Stimulated activated CD8-positive, alpha-beta memory T cell treated with anti-CD3 and anti-CD28 coated beads, Interleukin-12 subunit alpha, Interleukin-12 subunit beta, amount 100 ng/mL, for 1 hour (primary cell): ENCODE measurements around the gene ZDHHC14.

Source experiments
- DNase-seq: peaks from one replicate; pipeline ENCODE4 v3.0.0-alpha.2; 2020; ENCODE audit warnings: low read depth

ZDHHC14 gene

DNA sequence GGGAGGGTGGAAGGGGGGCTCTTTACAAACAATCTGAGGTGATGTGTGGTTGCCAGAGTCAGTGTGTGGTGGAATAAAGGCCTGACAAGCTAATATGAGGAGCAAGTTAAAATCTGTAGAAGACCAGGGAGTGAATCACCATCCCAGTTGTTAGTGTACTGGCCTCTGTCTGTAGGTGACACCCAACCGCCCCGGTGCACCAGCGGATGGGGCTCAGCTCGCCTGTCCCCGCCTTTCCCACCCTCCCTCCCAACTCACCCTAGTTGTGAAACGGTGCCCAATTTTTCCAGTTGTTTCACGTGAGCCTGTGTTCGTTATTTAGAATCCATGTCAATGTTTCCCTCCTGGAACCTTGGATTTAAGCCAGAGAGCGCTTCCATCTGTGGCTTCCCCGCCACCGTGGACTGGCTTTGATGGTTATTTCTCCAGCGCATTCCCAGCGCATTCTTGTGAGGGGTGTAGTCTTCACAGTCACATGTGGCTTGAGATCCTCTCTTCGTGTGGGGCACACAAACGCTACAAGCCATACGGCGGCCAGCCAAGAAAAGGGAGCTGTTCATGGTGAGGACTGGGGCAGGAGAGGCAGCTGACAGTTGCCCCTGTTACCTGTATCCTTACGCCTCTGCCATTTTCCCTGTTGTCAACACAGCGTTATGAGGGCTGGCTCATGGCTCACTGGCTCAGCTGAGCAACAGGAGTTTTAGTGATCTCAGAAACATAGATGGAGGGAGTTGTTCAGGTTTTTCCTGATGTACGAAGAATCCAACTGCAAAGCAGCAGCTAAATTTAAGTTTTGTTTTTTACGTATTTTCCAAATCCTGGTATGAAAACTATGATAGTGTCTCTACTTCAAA, 137.6 kb downstream of the ZDHHC14 start:
- DNase-seq, result no peak

DNA sequence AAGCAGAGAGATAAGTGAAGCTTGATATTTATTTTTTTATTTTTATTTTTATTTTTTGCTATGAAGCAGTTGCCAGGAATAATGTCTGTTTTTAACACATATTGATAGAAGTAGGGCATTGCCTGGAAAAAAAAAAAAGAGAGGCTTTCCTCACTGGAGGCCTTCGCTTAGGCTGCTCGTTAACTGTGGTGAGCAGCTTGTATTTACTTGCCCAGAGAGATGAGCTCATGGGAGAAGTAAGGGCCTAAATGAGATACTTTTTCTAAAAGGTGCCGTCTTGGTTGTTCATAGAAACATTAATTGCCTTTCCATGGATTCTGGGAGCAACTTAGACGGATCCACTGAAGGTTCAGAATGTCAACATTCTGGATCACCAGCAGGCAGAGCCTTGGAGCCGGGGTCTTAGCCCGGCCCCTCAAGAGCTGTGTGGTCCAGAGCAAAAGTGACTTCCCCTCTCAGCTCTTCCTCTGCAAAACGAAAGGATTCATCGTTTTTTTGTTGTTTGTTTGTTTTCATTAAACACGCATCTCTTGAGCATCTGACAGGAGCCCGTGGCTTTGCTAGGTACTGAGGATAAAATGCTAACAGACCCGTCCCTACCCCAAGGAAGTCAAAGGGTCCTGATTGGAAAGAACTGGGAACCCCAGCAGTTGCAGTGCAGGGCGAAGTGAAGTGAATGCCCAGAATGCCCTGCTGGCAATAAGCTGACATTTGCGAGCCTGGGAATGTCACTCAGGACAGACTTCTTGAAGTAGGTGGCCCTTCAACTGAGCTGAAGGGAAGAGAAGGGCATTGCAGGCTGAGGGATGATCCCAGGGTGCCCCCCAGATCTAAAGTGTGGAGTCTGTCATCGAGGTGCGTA, 138.5 kb downstream of the ZDHHC14 start:
- DNase-seq, result no peak

DNA sequence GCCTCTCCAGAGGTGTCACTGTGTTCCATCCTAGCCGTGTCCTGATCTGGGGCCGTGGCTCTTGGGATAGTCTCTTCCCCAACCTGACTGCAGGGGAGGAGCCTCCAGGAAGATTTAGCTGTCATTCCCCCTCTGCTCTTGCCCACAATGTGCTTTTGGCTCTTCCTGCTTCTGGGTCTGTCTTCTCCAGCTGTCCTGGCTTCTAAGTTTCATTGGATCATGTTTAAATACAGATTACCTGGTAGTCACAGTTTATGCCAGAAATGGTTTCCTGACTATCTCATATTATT, 139.1 kb downstream of the ZDHHC14 start:
- no peak for DNase-seq

DNA sequence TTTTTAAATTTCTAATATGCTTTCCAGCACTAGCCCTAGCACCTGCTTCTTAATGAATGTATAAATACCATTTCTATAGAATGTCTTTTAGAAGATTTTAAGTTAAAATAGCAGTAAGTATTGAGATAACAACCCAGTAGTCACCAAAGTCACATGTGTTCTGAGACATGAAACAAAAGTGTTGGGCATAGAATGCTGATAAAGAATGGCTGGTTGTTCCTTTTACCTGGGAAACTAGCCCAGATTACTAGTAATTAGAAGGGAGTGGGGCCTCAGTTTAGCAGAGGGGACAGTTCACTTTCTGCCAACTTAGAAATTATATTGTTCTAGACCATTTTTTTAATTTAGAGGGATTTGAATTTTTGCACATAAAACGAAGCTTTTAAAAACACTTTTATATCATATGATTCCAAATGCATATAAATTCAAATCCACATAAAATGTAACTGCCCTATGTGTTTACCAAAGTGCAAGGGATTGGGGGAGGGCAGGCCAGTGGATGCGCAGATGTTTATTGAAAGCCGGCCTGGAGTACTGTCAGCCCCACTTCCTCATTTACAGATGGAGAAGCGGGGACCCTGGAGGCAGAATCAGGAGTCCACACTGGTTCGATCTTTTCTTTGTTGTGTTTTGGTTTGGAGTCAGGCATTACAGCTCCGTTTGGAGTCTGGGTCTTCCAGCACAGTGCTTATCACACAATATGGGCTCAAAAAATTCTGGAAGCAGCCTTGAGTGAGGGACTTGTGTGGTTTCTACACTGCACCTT, 139.8 kb downstream of the ZDHHC14 start:
- no peak for DNase-seq

DNA sequence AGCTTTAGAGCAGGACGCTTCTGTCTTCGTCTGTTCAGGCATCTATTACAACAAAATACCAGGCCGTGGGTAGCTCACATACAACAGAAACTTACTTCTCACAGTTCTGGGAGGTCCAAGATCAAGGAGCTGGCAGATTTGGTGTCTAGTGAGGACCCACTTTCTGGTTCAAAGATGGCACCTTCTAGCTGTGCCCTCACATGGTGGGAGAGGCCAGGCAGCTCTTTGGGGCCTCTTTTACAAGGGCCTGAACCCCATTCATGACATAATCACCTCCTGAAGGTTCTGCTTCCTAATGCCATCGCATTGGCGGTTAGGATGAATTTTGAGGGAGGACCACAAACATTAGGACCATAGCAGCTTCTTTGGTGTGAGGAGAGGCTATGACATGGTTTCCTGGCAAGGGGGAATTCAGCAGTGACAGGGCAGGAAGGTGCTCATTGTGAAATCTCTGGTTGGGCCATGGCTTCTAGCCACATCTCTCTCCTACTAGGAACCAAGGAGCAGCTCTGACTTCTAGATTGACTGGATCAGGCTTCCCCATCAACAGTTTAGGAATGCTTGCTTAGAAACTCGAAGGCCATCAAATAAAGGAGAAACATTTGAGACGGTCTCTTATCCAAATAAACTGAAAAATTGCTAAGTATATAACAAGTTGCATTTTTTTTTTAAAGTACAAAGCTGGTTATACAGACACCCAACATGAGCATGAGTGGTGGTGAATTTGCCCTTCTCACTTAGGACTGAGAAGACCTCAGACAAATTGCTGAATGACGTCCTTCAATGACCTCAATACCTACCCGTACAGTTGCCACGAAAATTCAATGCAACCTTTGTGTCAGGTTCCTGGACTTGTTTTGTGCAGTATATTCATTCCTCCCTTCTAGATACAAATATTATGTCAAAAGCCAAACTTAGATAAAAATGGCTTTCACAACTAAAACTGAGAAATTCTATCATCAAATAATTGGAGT, 140.7 kb downstream of the ZDHHC14 start:
- no peak for DNase-seq

DNA sequence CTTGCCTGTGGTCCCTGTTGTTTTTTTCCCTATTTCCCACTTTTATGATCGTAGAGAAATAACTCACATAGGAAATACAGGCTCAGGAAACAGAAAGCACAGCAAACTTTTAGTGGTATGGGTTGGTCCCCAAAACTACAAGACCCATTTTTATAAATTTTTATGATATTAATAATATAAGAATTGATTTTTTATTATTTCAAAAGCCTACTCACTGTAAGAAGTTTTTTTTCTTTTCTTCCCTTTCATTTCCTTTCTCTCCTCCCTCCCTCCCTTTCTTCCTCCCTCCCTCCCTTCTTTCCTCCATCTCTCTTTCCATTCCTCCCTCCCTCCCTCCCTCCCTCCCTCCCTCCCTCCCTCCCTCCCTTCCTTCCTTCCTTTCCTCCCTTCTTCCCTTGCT, 141.5 kb downstream of the ZDHHC14 start:
- DNase-seq, result no peak

DNA sequence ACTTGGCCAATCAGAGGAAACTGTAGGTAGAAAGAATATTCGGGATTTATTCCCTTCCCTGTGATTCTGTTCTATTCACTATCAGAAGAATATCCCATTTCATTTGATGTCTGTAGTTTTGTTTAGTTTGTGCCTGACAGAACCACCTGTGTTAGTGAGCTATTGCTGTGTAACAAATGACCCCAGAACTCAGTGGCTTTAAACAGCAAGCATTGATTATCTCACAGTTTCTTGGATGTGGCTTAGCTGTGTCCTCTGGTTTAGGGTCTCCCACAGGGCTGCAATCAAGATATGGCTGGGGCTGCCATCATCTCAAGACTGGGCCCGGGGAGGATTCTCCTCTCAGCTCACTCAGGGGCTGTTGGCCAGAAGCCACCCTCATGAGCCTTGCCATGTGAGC, 143.7 kb downstream of the ZDHHC14 start:
- no peak for DNase-seq

DNA sequence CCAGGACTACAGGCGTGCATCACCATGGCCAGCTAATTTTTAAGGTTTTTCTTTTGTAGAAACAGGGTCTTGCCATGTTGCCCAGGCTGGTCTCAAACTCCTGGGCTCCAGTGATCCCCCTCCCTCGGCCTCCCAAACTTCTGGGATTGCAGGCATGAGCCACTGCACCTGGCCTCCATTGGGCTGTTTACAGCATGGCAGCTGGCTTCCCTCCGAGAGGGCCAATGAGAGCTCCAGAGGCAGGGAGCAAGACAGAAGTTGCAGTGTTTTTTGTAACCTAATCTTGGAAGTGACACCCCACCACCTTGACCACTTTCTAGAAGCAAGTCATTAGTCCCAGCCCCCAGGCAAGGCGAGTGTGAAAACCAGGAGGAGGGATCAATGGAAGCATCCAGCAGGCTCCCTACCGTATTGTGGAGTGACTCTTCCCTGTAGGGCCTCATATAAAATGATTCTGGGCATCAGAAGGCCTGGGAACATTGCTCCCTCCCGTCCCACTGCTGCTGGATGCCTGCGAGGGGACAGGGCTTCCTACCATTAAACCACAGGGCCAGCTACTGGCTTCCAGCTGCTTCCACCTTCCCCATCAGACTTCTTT, 144.4 kb downstream of the ZDHHC14 start:
- DNase-seq, result no peak

DNA sequence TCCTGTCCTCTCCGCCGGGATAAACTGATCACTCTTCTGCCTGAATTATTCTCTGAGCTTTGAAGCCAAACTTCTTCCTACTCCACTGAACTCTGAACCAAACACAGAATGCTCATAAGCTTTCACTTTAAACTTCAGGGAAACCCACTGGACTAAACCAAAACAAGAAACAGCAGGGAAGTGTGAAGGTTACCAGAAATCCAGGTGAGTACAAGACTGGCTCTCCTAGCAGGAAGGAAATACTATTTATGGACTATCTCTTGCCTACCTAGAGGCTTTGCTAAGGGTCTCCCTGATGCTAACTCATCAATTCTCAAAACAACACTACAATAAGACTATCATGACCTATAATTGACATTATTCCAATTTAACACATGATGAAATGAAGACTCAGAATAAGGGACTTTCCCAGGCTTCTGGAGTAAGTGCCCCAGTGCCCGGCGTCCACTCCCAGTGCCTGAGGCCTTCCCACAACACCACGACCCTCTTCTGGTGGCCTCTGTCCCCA, 145.0 kb downstream of the ZDHHC14 start:
- DNase-seq, result no peak

DNA sequence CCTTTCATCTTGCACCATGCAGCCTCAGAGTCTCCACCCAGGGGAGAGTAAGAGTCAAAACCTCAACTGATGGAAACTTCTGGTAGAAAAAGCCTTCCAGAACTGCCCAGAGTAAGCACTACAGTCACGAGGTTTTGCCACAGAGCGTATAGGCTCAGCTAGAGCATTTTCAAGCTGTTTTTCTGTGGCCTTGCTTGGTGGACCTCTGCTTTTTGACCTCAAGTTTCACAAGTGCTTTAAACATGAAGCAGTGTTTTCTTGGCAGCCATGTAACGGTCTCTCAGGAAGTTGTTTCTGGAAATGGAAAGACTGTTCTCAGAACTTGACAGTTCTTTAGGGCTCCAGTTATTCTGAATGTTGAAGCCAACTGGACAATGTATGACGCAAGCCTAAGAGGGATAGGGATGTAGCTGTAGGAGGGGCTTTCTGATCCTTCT, 146.5 kb downstream of the ZDHHC14 start:
- no peak for DNase-seq

DNA sequence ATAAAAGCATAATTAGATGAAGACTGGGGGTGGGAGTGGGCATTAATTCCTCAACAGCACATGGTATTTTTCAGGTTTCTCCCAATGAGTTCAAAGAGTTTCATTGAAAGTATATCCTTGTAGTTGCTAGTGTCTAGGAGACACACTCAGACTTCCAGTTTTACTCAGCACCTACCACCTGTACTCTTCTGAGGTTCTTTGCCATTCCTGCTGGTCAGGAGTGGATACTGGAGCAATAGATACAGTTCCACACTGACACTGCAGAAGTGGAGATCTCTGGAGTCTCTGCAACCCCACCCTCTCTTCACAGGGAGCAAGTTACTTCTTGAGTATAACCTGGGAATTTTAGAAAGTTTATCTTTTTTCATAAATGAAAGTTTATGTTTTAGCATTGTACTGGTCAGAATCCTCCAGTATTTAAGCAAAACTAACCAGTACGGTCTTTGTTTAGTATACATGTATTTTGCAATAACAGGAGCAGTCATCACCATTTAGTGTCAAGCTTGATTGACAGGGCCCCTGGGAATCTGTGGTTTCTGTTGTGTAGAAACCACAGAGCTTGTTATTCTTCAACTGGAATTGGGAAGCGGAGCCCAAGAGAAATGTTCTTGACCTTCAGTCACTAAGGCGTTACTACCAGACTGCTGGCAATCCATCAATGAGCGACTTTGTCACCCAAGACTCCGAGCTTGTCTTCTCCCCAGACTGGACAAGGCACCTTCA, 148.1 kb downstream of the ZDHHC14 start:
- no peak for DNase-seq

DNA sequence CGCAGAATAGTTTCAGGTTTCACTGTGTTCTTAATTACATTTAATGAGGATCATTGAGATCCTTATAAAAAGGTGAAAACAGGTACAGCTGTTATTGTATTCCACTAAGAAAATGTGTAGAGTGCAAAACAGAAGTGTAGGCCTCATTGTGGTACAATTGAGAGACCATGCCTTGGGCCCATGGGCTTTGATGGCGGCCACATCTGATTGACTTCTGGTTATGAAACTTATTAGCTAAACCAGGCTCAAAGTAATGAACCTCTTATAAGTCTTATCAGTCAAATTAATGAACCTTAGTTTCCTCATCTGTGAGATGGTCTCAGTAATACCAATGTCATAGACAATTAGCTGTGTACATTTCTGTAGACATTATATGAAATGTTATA, 148.7 kb downstream of the ZDHHC14 start:
- no peak for DNase-seq

DNA sequence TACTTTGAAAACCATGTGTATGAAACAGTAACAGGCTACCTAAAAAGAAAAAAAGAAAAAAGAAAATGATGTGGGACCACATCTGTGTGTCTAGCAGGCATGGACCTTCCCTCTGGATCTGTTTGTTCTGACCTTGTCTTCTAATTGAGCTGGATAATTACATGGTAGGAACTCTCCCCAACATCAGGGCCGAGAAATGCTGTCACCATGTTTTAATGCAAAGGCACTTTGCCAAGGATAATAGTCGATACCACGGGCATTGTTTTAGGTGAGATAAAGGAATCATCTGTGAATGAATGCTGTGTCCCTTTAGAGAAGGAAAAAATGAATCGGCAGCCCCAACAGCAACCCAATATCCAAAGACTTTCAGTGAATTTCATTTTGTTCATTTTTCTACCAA, 149.1 kb downstream of the ZDHHC14 start:
- no peak for DNase-seq

DNA sequence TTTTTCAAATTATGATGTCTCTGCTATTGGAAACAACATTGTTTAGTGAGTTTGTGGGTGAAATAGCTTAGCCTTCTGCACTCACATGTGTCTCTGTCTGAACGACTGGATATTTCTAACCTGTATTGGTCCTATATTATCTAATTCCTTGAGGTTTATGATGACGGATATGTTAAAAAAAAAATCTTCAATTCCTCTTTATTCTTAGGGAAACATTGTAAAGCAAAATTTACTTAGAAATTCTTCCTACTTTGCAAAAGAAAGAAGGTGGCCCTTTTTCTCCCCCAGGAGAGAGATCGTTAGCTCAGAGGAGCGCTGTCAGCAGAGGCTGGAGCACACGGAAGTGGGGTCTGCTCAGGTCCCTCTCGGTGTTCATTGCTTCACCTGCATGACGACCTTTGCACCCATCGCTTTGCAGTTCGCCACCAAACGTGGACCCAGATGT, 149.8 kb downstream of the ZDHHC14 start:
- no peak for DNase-seq

DNA sequence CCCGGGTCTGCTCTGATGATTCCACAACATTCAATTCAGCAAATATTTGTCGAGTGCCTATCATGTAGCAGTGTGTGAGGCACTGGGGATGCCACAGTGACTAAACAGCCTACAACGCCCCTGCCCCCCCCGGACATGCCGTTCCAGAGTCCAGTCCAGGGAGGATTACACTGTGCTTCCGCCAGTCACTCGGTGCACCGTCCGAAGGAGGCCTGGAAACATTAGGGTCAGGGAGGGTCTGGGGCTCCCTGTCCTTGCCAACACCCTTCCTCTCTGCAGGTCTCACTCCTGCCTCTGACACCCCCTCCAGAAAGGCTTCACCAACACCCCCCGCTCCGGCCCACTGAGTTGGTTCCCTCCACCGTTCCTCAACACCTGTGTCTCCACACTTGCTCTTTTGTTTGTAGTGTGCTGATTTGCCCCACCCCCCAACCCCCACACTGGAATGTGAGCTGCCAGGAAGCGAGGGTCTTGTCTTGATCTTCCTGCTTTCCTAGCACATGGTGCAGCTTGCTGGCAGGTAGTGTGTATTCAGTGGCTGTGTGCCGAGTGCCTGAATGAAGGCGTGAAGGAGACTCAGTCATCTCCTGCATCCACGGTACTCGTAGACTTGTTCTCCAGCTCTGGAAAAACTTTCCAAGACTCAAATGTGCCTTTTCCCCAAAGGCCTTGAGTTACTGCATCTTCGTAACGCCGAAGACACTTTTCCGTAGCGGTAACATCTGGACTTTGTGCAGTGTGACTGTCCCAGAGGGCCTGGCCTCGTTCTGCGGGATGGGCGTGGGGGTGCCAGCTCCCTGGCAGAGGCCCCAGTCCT, 150.4 kb downstream of the ZDHHC14 start:
- DNase-seq, result no peak

DNA sequence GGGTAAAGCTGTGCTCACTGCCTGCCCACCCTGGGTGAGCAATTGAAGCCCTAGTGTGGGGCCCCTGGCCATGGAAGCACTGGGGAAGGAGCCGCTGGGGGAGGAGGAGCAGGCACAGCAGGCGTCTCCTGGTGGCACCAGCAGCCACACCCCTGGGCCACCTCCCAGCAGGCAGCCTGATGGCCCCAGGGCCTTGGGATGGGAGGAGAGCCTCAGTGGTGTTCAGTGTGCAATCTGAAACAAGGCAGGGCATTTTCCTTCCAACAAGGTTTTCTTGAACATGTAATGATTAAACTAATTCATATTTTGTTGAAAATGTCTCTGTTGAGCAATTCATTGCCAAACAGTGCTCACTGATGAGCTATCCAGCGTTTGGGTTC, 151.0 kb downstream of the ZDHHC14 start:
- no peak for DNase-seq

DNA sequence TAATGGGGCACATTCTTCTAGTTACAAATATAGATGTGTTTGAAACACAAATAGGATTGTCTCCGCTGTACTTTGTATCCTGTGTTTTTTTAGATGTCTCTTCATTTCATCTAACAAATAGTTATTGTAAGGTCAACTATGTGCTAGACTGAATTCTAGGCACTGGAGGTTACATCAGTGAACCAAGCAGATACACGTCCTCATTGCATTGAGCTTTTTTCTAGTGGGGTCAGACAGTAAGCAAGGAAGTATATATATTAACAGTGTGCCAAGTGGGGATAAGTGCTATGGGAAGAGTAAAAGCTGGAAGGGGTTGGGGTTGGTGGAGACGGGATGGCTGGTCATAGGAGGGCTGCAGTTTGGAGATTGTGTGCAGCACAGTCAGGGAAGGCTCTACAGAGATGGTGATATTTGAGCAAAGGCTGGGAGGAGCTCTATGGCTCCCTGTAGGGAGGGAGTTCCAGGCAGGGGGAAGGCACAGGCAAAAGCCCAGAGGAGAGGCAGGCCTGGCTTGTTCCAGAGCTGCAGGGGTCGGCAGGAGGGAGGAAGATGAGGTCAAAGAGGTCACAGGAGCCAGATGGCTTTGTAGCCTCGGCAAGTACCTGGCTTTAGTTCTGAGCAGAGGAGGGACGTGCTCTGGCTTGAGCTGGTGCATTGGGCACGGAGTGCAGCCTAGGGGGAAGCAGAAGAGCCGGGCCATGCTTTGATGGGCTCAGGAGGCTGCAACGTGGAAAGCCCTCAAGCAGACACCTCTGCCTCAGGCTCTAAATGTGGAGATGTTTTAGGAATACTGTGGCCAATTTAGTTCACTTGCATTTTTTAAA, 152.3 kb downstream of the ZDHHC14 start:
- no peak for DNase-seq

DNA sequence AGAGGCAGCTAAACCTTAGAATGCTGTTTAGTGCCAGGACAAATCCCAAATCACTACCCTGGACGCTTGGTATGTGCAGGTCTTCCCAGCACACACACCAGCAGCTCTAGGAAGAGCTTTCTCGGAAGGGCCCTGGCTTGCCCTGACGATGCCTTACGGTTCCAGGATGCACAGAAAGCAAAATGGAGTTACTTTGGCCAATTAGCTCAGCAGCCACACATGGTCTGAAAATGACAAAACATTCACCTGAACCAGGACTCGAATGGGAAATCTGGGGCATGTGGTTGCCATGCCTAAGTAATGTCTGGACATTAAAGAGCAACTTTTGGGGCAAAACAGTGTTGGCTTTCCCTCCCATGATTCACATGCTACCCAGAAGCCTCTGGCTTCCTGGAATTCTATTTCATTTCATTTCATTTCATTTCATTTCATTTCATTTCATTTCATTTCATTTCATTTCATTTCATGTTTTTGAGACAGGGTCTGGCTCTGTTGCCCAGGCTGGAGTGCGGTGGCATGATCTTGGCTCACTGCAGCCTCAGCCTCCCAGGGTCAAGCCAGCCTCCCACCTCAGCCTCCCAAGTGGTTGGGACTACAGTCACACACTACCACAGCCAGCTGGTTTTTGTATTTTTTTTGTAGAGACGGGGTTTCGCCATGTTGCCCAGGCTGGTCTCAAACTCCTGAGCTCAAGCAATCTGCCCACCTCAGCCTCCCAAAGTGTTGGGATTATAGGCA, 153.3 kb downstream of the ZDHHC14 start:
- no peak for DNase-seq
